GM19043 (cell line): ENCODE data around the gene ZFYVE1.

ENCODE experiments used
- ATAC-seq: cut with Tn5 transposase; IDR thresholded peaks from one replicate; pipeline ENCODE4 v1.9.1; 2021; ENCODE audit warnings: low read depth; ENCODE audit not compliant: unreplicated experiment

Gene ZFYVE1

GRCh38 chr14:72925815-72926291 lies 101.1 kb downstream of the ZFYVE1 start:
- peak; percentile 16 for ATAC-seq

GRCh38 chr14:72925171-72925759 lies 101.6 kb downstream of the ZFYVE1 start:
- ATAC-seq = no peak

- no peak for ATAC-seq
These were observed 102.6 kb downstream of the ZFYVE1 start for GRCh38 chr14:72924337-72924736.

GRCh38 chr14:72921396-72921795 lies 105.5 kb downstream of the ZFYVE1 start:
- ATAC-seq = no peak

GRCh38 chr14:72920008-72920407 lies 106.9 kb downstream of the ZFYVE1 start:
- no peak for ATAC-seq
